ENCODE results near the gene EHMT2.

EHMT2 gene

GRCh38 chr6:31888276-31889258 is 8.9 kb downstream of the EHMT2 start:
- peak in 2 of 3 experiments; percentile 34 to 42 for DNase-seq (ENCODE audit: low read depth in 3 of 3)

GRCh38 chr6:31887173-31888007 is 10.1 kb downstream of the EHMT2 start:
- DNase-seq (ENCODE audit: low read depth in 3 of 3) = no peak

GRCh38 chr6:31886541-31886991 is 10.9 kb downstream of the EHMT2 start:
- no peak for DNase-seq (ENCODE audit: low read depth in 3 of 3)

- no peak for DNase-seq (ENCODE audit: low read depth in 3 of 3)
These were observed 12.9 kb downstream of the EHMT2 start for GRCh38 chr6:31884528-31885035.

GRCh38 chr6:31883676-31884075 is 13.8 kb downstream of the EHMT2 start:
- no peak for DNase-seq (ENCODE audit: low read depth in 3 of 3)

GRCh38 chr6:31882344-31882743 is 15.2 kb downstream of the EHMT2 start:
- DNase-seq (ENCODE audit: low read depth in 3 of 3) = no peak

GRCh38 chr6:31881136-31881859 is 16.2 kb downstream of the EHMT2 start:
- DNase-seq (ENCODE audit: low read depth in 3 of 3) = no peak

- DNase-seq (ENCODE audit: low read depth in 3 of 3) = no peak
These were observed 16.9 kb downstream of the EHMT2 start for GRCh38 chr6:31880616-31881015.

GRCh38 chr6:31879901-31880300 is 17.6 kb downstream of the EHMT2 start:
- no peak for DNase-seq (ENCODE audit: low read depth in 3 of 3)

- no peak for DNase-seq (ENCODE audit: low read depth in 3 of 3)
These were observed 18.4 kb downstream of the EHMT2 start for GRCh38 chr6:31879143-31879542.

GRCh38 chr6:31878726-31879125 is 18.8 kb downstream of the EHMT2 start, which contains the start of gene SLC44A4:
Gene SLC44A4, minus strand, starts transcription at chr6:31878997. Its CDS starts 17 bp downstream, at chr6:31878980.
- no peak for DNase-seq (ENCODE audit: low read depth in 3 of 3)

- no peak for DNase-seq (ENCODE audit: low read depth in 3 of 3)
These were observed 19.3 kb downstream of the EHMT2 start for GRCh38 chr6:31878222-31878621.

GRCh38 chr6:31877651-31878161 is 19.8 kb downstream of the EHMT2 start:
- DNase-seq (ENCODE audit: low read depth in 3 of 3) = no peak

- DNase-seq (ENCODE audit: low read depth in 3 of 3) = no peak
These were observed 20.3 kb downstream of the EHMT2 start for GRCh38 chr6:31877125-31877650.

- no peak for DNase-seq (ENCODE audit: low read depth in 3 of 3)
These were observed 21.1 kb downstream of the EHMT2 start for GRCh38 chr6:31876357-31876756.

- no peak for DNase-seq (ENCODE audit: low read depth in 3 of 3)
These were observed 21.6 kb downstream of the EHMT2 start for GRCh38 chr6:31875877-31876276.

- DNase-seq (ENCODE audit: low read depth in 3 of 3) = no peak
These were observed 22.5 kb downstream of the EHMT2 start for GRCh38 chr6:31874836-31875572.

GRCh38 chr6:31874084-31874670 is 23.3 kb downstream of the EHMT2 start:
- no peak for DNase-seq (ENCODE audit: low read depth in 3 of 3)

GRCh38 chr6:31871046-31871659 is 26.3 kb downstream of the EHMT2 start:
- no peak for DNase-seq (ENCODE audit: low read depth in 3 of 3)
